Right cardiac atrium (tissue), 5 donors: ENCODE data around the gene COL23A1. TPM values are rescaled to one million over a fixed set of nuclear protein-coding genes. Genes with fewer than 3 reads are reported as not detected.

Experiments used
- ATAC-seq, 2 donors: fragments of 200-7000 bp; cut with Tn5 transposase; one replicate each; pipeline versions ENCODE4 v1.8.0 to v1.9.1; 2020; ENCODE audit warnings: moderate library complexity in 2 of 2, mild to moderate bottlenecking in 1 of 2
- DNase-seq, 3 donors: peaks; one replicate each; pipeline ENCODE4 v3.0.0-alpha.2; 2020
- H3K27ac ChIP-seq: one replicate; pipeline ENCODE4 v1.5.1; 2013; ENCODE audit warnings: mild to moderate bottlenecking, low read length, control low read depth, moderate library complexity
- H3K27me3 ChIP-seq: one replicate; pipeline ENCODE4 v1.6.1; 2013; ENCODE audit not compliant: control insufficient read depth, insufficient read depth
- H3K4me1 ChIP-seq: one replicate; pipeline ENCODE4 v1.6.1; 2013; ENCODE audit warnings: low read length; ENCODE audit not compliant: control insufficient read depth, insufficient read depth
- H3K4me3 ChIP-seq: one replicate; pipeline ENCODE4 v1.5.1; 2013; ENCODE audit warnings: low read length, control low read depth
- H3K9me3 ChIP-seq: one replicate; pipeline ENCODE4 v1.6.1; 2013; ENCODE audit warnings: low read length; ENCODE audit not compliant: control insufficient read depth
- WGBS: extraction: QIAGEN DNeasy Blood & Tissue Kit; methylation state at CpG from one replicate; pipeline ENCODE4 v1.1.7; 2013; 5-methylcytosine and 5-hydroxymethylcytosine counted together
- intact Hi-C, 4 donors: fragments of 100-400 bp; cut with DNase I; formaldehyde crosslinking; loops; one replicate each; pipeline versions ENCODE4 v1.11.0 to v1.14.0; 2022 to 2023
- polyA plus RNA-seq: library from polyadenylated mRNA; stranded (reverse); fragments of 200-250 nt; gene quantifications from one replicate; pipeline ENCODE4 v1.2.3, GENCODE V29; 2013
- total RNA-seq, 4 donors: library from RNA; stranded (reverse); fragmentation: NEBNext Ultra II Directional; extraction: Animal tissue kit (Norgen Biotek cat#: 25700); gene quantifications; one replicate each; pipeline ENCODE4 v1.2.1, GENCODE V29; 2021
- donor health status: healthy with polysubstance abuse.
- donor health status: DM: no; HTN: yes; CAD: no.
- donor health status: DM: no; HTN: no; CAD: no.
- donor health status: DM: no; HTN: yes; CAD: no; lungs with severe emphysema.
- donor health status: DM: yes; HTN: yes; CAD: no.

The COL23A1 gene
- total and polyA plus RNA-seq, 5 donors: 2.5 to 13.6 (median 6.3) TPM

GRCh38 chr5:178287791-178288105 is 302.4 kb downstream of the COL23A1 start:
- no peaks in the 10 kb centered on the region for H3K9me3 ChIP-seq
- no peaks in the 10 kb centered on the region for H3K4me1 ChIP-seq
- 47% methylated on average over 10 of the region's 10 CpGs for WGBS
- no peak overlapping the region for H3K27ac ChIP-seq
- no peak overlapping the region for H3K4me3 ChIP-seq
- ATAC-seq: peak; percentile 76 to 80
- peak in 1 of 3 donors; percentile 72 for DNase-seq
- intact Hi-C loops: loop anchor here in 1 of 4 donors (10.0 kb wide), 1 partner anchor 297 kb away; no protein-coding TSS in a partner anchor
- no peaks in the 10 kb centered on the region for H3K27me3 ChIP-seq

GRCh38 chr5:178287091-178287790 is 303.0 kb downstream of the COL23A1 start:
- WGBS: 67% methylated on average over 20 of the region's 20 CpGs
- no peak for ATAC-seq

GRCh38 chr5:178286226-178287090 is 303.7 kb downstream of the COL23A1 start:
- H3K9me3 ChIP-seq: no peaks in the 10 kb centered on the region
- intact Hi-C loops: loop anchor here in 1 of 4 donors (10.0 kb wide), 1 partner anchor 298 kb away; no protein-coding TSS in a partner anchor
- no peaks in the 10 kb centered on the region for H3K4me1 ChIP-seq
- ATAC-seq (peak in 1 of 2 donors; percentile 5), DNase-seq (no peak)
- H3K27me3 ChIP-seq: no peaks in the 10 kb centered on the region
- WGBS: 81% methylated on average over 34 of the region's 34 CpGs
- H3K27ac ChIP-seq: no peak overlapping the region
- no peak overlapping the region for H3K4me3 ChIP-seq

More at GRCh38 chr5:178287091-178287790, 303.0 kb downstream of the COL23A1 start:
- no peak for DNase-seq
- Histone ChIP-seq H3K4me1 (no peaks in the 10 kb centered on the region), H3K4me3 (no peak overlapping the region), H3K9me3 (no peaks in the 10 kb centered on the region), H3K27me3 (no peaks in the 10 kb centered on the region), H3K27ac (no peak overlapping the region)
- intact Hi-C loops: loop anchor here in 1 of 4 donors (10.0 kb wide), 1 partner anchor 298 kb away; no protein-coding TSS in a partner anchor

DNA sequence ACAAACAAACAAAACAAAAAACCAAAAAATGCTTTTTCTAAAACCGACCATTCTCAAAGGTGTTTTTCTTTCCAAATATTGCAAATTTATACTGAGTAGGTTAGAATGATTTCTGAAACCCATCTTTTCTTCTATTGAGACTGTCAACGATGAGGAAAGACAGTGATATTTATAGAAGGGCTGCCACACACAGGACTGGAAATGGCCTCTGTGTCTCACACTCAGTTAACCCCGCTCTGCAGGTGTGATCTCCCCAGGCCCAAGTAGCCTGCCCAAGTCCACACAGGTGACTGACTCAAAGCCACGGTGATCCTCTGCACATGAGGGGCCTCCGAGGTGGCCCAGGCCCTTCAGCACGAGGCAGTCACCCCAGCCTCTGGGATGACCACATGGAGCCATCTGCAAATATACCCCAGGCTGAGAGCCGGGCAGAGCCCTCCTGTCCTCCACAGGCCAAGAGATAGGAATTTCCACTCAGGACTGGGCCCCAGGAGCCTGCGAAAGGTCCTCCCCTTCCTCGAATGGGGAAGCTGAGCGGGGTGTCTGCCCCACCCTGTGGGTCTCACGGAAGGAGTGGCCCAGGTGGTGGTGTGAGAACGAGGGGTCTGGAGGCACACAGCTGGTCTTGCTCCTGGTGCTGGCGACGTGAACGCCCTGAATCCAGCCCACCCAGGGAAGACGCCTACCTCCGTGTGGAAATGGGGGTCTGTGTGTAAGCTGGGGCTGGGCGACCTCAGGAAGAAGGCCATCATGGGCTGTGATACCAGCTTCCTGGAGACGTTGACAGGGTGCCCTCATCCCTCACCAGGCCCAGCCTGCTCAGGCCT is 304.6 kb downstream of the COL23A1 start:
- Histone ChIP-seq H3K4me1 (no peaks in the 10 kb centered on the region), H3K27me3 (no peaks in the 10 kb centered on the region), H3K27ac (no peak overlapping the region), H3K9me3 (no peaks in the 10 kb centered on the region), H3K4me3 (no peak overlapping the region)
- 76% methylated on average over 19 of the region's 19 CpGs for WGBS
- DNase-seq: no peak
- ATAC-seq: no peak
- intact Hi-C loops: loop anchor here in 1 of 4 donors (10.0 kb wide), 1 partner anchor 299 kb away; no protein-coding TSS in a partner anchor

- Histone ChIP-seq H3K27me3 (no peaks in the 10 kb centered on the region), H3K4me3 (no peak overlapping the region), H3K9me3 (no peaks in the 10 kb centered on the region), H3K27ac (no peak overlapping the region), H3K4me1 (no peaks in the 10 kb centered on the region)
- ATAC-seq (no peak), DNase-seq (no peak)
- intact Hi-C loops: loop anchor here in 2 of 4 donors (5.0 to 10.0 kb wide), 2 partner anchors 300 to 302 kb away; no protein-coding TSS in a partner anchor
- 44% methylated on average over 7 of the region's 7 CpGs for whole genome bisulfite sequencing
Observed at GRCh38 chr5:178284996-178285395, 305.2 kb downstream of the COL23A1 start.

DNA sequence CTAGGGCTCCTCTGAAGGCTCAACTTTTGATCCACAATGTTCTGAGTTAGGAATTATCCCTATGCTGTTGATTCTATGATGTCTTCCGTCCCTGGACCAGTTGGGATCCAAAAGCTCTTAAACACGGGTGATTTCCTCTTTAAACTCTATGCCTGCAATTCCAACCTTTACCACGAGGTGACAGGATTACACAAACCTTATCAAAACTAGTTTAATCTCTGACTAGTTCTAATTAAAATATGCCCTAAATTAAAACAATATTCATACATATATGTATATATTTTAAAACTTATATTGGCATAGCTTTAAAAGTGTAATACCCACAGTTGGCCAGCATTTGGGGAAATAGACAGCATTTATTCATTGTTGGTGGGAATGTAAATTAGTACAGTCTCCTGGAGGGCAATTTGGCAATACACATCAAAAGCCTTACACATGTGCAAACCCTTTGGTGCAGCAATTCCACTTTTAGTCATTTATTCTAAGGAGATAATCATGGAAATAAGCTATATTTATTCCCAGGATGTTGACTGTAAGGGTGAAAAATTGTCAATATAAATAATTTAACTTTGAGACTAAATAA is 306.0 kb downstream of the COL23A1 start:
- intact Hi-C loops: loop anchor here in 2 of 4 donors (5.0 to 10.0 kb wide), 2 partner anchors 301 to 303 kb away; no protein-coding TSS in a partner anchor
- ATAC-seq (no peak), DNase-seq (no peak)
- H3K27me3 ChIP-seq: no peaks in the 10 kb centered on the region
- H3K9me3 ChIP-seq: no peaks in the 10 kb centered on the region
- no peak overlapping the region for H3K4me3 ChIP-seq
- WGBS: 52% methylated on average over 3 of the region's 3 CpGs
- H3K4me1 ChIP-seq: no peaks in the 10 kb centered on the region
- H3K27ac ChIP-seq: no peak overlapping the region

DNA sequence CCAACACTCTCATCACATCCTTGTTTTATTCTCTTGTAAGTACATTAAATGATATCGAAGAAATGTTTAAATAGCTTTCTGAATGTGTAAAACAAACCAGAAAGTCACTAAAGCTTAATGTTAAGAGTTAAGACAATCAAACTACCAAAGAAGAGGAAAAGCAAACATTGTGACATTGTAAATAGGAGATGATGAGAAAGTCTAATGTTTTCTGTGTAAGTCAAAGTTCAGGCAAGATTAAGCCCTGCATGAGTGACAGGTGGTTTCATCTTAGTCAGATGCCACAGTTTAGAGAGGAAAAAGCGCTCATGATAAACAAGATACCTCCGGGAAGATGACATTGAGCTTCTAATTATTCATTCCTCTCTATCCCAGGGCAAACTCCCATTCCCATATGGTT is 306.7 kb downstream of the COL23A1 start:
- Histone ChIP-seq H3K4me1 (no peaks in the 10 kb centered on the region), H3K9me3 (no peaks in the 10 kb centered on the region), H3K27ac (no peak overlapping the region), H3K4me3 (no peak overlapping the region), H3K27me3 (no peaks in the 10 kb centered on the region)
- DNase-seq (no peak), ATAC-seq (no peak)
- intact Hi-C loops: loop anchor here in 2 of 4 donors (5.0 to 10.0 kb wide), 2 partner anchors 301 to 304 kb away; no protein-coding TSS in a partner anchor
- WGBS: 89% methylated on average over 3 of the region's 3 CpGs

- ATAC-seq (no peak), DNase-seq (no peak)
- H3K27ac ChIP-seq: no peak overlapping the region
- H3K4me3 ChIP-seq: no peak overlapping the region
- 91% methylated on average over 4 of the region's 4 CpGs for WGBS
- intact Hi-C loops: loop anchor here in 2 of 4 donors (5.0 to 10.0 kb wide), 2 partner anchors 302 to 305 kb away; no protein-coding TSS in a partner anchor
- H3K4me1 ChIP-seq: no peaks in the 10 kb centered on the region
- H3K27me3 ChIP-seq: no peaks in the 10 kb centered on the region
- H3K9me3 ChIP-seq: no peaks in the 10 kb centered on the region
Observed at GRCh38 chr5:178282391-178282790, 307.8 kb downstream of the COL23A1 start.

- DNase-seq: no peak
- WGBS: 84% methylated on average over 19 of the region's 19 CpGs
- intact Hi-C loops: loop anchor here in 3 of 4 donors (2.0 to 10.0 kb wide), 4 partner anchors 271 to 309 kb away; partner anchors contain the start of gene COL23A1 (in 1 of the 3)
- Histone ChIP-seq H3K27me3 (no peaks in the 10 kb centered on the region), H3K4me3 (no peak overlapping the region), H3K4me1 (no peaks in the 10 kb centered on the region), H3K27ac (no peak overlapping the region), H3K9me3 (no peaks in the 10 kb centered on the region)
- no peak for ATAC-seq
Observed at GRCh38 chr5:178281331-178281730, 308.9 kb downstream of the COL23A1 start.

GRCh38 chr5:178280631-178281030 is 309.6 kb downstream of the COL23A1 start:
- no peak for DNase-seq
- intact Hi-C loops: loop anchor here in 3 of 4 donors (2.0 to 10.0 kb wide), 4 partner anchors 272 to 310 kb away; partner anchors contain the start of gene COL23A1 (in 1 of the 3)
- no peak overlapping the region for H3K4me3 ChIP-seq

More at GRCh38 chr5:178280631-178281030, 309.6 kb downstream of the COL23A1 start:
- peak in 1 of 2 donors; percentile 5 for ATAC-seq
- no peak overlapping the region for H3K27ac ChIP-seq
- H3K4me1 ChIP-seq: no peaks in the 10 kb centered on the region
- no peaks in the 10 kb centered on the region for H3K9me3 ChIP-seq
- WGBS: 88% methylated on average over 9 of the region's 9 CpGs
- no peaks in the 10 kb centered on the region for H3K27me3 ChIP-seq
